Measurements from ENCODE around the gene RBM10.

RBM10 gene

DNA sequence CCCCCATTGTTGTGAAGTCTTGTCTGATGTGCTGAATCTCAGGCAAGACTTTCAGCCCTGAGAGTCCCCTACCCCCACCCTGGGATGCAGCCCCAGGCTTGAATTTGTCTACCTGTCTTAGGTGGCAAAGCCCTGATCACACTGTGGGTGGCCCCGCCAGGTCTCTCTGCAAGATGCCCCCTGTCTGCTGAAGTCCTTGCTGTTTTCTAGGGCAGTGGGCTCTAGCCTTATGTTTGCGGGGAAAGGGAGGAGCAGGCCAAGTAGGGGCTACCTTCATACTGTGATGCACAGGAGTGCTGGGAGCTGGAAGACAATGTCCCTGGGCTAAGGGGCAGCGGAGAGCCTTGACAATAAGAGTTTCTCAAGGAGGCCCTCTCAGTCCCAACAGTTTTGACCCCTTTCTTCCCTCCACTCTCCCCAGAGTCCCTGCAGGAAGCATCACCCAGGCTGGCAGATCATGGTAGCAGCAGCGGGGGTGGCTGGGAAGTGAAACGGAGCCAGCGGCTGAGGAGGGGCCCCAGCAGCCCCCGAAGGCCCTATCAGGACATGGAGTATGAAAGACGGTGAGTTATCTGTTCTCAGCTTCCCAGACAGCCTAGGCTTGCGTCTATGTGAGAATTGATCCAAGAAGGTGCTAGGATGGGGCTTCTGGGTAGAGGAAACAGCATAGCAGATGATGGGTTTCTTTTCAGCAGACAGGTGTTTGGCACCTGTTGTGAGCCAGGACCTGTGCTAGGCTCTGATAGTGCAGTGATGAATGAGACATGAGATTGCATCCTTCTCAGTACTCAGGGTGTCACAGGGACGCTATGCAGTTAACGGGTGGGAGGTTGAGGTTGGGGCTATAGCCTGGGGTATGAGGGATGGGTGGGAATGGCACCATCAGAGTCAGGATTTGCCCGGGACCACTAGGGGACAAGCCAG lies 2.2 kb downstream of the RBM10 start:
- no peak for DNase-seq

GRCh38 chrX:47148946-47149345 lies 3.9 kb downstream of the RBM10 start:
- DNase-seq, result no peak

DNA sequence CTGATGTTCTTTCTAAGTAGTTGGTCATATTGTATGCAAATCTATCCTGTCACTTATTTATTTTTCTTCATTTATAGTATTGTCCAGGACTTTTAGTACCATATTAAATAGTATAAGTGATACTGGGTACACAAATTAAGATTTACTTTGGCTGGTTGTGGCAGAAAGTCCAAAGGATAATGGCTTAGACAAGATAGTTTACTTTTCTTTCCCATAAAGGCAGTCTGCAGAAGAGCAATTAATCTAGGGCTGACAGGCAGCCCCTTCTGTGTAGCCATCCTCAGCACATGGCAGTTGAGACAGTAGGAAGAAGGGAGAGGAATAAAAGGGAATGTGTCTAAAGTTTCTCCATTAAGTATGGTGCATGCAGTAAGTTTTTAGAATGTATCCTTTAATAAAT lies 6.4 kb downstream of the RBM10 start:
- no peak for DNase-seq

GRCh38 chrX:47156611-47157520 lies 11.8 kb downstream of the RBM10 start:
- DNase-seq, result no peak

GRCh38 chrX:47158131-47158530 lies 13.1 kb downstream of the RBM10 start:
- DNase-seq, result no peak

- no peak for DNase-seq
Measured at GRCh38 chrX:47158781-47159180, 13.8 kb downstream of the RBM10 start.

- no peak for DNase-seq
Measured at GRCh38 chrX:47160781-47161180, 15.8 kb downstream of the RBM10 start.

GRCh38 chrX:47162927-47163583 lies 18.0 kb downstream of the RBM10 start:
- DNase-seq, result no peak

DNA sequence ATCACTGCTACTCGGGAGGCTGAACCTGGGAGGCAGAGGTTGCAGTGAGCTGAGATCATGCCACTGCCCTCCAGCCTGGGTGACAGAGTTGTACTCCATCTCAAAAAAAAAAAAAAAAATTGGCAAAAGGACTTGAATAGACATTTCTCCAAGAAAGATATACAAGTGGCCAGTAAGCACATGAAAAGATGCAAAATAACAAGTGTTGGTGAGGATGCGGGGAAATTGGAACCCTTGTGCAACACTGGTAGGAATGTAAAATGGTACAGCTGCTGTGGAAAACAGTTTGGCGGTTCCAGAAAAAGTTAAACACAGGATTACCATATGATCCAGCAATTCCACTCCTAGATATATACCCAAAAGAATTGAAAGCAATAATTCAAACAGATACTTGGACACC lies 19.4 kb downstream of the RBM10 start:
- DNase-seq, result no peak

DNA sequence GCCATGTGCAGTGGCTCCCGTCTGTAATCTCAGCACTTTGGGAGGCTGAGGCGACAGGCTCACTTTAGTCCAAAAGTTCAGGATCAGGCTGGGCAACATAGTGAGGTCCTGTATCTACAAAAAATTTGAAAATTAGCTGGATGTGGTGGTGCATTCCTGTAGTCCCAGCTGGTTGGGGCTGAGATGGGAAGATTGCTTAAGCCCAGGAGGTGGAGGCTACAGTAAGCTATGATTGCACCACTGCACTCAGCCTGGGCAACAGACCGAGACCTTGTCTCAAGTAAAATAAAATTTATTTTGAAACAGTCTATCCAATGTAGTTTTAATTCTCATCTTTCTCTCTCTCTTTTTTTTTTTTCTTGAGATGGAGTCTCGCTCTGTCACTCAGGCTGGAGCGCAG lies 21.1 kb downstream of the RBM10 start:
- no peak for DNase-seq

- DNase-seq, result no peak
Measured at GRCh38 chrX:47168495-47169073, 23.6 kb downstream of the RBM10 start.

DNA sequence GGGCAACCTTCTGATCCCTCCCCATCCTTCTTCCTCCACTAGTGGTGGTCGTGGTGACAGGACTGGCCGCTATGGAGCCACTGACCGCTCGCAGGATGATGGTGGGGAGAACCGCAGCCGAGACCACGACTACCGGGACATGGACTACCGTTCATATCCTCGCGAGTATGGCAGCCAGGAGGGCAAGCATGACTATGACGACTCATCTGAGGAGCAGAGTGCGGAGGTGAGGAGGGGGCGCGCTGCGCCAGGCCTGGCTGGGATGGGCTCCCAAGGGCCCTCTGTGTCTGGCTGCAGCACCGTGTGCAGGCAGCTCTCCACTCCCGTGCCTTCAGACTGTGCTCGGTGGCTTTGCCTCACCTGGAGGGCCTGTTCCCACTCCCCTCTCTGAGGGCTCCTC lies 24.3 kb downstream of the RBM10 start:
- no peak for DNase-seq

DNA sequence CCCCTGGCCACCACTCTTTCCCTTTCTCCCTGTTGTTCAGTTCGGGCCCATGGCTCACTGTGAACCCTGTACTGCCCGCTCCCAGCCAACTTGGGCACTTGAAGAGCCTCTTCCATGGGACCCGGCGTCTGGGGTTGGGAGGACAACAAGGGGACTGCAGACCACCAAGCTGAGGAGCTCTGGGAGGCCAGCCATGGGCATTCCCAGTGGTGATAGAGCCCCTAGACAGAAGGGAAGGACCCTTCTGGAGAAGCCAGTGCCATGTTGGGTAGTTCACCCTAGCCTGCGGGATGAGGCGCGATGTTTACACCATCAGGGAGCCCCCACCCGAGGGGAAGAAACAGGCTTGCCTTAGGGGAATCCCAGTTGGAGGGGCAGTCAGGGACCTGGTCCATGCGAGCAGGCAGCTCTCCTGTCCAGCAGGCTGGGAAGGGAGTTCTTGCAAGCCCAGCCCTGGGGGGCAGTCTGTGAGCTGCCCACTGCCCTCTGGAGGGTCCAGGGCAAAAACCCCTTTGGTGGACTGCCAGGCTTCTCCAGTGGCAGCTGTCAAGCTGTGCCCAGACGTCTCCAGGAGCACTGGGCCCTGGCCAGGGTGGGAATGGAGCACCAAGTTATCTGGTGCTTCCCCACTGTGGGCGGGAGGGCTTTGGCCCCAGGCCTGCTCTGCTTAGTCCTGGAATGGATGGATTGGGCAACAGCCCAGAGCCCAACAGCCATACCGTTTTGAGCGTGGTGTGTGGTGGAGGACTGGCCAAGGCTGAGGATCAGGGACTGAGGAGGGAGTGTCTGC lies 24.9 kb downstream of the RBM10 start:
- no peak for DNase-seq

GRCh38 chrX:47170861-47171692 lies 26.1 kb downstream of the RBM10 start:
- DNase-seq, result no peak

- no peak for DNase-seq
Measured at GRCh38 chrX:47171996-47172395, 27.0 kb downstream of the RBM10 start.

DNA sequence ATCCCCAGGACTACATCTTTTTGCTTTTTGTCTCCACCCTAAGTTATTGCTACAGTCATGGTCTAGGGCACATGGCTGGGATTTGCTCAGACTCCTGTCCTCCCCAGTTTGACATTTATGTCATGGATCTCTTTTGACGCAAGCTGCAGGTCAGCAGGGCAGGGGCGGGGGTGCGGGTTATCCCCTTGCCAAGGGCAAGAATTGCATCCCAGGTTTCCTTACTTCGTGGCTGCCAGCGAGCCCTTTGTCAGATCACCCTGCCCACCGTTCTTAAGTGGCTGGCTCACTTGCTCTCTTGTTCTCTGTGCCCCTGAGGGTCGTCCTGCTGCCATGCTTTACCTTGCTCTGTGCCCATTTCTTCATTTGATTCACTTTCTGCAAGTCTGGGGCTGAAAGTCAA lies 27.5 kb downstream of the RBM10 start:
- DNase-seq, result no peak

DNA sequence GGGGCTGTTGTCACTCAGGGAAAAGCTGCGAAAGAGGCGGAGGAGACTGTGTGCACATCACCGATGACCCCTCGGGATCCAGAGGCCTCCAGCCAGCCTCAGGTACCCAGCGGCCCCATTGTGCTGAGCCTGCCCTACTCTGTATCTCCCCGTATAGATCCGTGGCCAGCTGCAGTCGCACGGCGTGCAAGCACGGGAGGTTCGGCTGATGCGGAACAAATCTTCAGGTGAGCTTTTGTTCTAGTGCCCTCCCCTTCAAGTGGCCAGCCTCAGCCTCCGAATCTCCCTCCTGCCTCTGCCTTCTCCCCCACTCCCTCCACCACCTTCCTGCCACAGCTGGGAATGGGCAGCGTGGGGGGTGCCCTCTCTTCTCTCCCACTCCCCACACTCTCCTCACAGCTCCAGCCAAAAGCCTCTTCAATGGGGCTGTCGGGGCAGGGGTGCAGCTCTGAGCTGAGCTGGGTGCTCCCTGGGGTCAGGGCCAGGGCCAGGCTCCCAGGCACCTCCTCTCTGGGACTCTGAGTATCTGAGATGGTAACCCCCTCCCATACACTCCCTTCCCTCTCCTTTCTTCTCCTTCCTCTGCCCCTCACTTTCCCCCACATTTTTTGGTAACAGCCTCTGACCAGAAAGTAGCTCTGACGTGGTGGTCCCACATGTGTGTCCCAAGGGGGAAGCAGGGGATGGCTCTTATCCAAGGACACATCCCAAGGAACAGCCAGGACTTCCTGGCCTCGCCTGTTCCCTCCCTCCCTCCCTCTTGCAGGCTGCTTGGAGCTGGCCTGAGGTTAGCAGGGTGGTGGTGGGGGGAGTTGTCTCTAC lies 28.2 kb downstream of the RBM10 start:
- DNase-seq, result no peak

GRCh38 chrX:47174376-47174775 lies 29.4 kb downstream of the RBM10 start:
- DNase-seq, result no peak

DNA sequence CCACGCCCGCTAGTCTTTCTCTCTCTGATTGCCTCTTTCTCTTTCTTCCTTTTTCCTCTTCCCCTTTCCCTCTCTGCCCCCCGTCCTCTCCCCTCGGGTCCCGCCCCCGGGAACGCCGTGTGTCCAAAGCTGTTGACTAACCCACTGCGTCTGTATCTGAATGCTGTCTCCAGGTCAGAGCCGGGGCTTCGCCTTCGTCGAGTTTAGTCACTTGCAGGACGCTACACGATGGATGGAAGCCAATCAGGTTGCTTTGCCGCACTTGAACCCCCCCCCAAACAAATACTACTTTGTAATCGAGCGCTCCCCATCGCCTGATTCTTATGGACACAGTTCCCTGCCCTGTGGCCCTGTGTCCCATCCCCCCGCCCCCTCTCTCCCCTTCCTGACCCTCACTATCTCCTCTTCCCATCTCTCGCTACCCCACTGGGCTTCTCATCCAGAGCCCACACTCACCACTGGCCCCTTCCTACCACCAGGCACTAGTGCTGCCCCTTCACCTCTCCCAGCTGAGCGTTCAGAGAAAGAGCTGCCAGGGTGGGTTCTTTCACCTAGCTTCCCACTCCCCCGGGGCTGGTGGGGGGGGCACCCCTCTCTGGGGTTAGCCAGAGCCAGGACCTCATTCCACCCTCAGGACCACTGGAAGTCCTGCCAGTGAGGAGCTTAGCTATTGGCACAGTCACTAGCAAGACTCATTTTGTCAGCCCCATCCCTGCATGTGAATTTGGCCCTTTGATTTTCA lies 30.0 kb downstream of the RBM10 start:
- no peak for DNase-seq

GRCh38 chrX:47175588-47175980 lies 30.6 kb downstream of the RBM10 start:
- DNase-seq, result no peak
